ENCODE data around the gene ID4.

DNA sequence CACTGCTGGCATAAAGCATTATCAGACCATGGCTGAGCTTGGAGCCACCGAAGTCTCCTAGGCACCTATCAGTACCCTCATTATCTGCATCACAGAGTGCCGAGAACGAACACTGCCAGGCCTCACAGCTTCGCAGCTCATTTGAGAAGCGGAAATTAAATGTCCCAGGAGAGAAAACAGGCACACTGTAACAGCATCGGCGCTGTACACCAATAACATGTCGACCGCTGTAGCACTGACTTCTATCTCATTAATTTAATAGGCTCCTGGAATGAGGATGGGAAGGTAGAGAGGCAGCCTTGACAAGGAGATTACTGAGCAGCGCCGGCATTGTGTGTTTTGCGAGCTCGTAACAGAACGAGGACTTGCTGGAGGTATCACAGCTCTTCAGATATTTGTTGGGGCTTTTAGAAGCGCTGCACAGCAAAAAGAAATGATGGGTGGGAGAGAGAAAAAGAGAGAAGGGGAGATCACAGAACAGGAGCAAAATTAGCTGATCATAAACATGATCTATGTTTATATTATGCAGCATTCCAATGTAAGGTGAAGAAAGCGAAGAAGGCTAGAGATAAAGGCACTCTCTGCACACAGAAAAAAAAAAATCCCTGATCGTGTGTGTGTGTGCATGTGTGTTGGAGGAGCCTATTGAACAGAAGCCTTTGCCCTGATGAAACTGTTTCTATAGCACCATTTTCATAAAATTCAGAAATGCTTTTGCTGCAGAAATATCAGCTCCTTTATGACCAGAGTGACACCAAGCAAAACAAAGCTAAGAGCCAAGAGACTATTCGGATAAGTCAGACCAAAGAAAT is 29.2 kb downstream of the ID4 start:
- TF ChIP-seq, protein P1, sequence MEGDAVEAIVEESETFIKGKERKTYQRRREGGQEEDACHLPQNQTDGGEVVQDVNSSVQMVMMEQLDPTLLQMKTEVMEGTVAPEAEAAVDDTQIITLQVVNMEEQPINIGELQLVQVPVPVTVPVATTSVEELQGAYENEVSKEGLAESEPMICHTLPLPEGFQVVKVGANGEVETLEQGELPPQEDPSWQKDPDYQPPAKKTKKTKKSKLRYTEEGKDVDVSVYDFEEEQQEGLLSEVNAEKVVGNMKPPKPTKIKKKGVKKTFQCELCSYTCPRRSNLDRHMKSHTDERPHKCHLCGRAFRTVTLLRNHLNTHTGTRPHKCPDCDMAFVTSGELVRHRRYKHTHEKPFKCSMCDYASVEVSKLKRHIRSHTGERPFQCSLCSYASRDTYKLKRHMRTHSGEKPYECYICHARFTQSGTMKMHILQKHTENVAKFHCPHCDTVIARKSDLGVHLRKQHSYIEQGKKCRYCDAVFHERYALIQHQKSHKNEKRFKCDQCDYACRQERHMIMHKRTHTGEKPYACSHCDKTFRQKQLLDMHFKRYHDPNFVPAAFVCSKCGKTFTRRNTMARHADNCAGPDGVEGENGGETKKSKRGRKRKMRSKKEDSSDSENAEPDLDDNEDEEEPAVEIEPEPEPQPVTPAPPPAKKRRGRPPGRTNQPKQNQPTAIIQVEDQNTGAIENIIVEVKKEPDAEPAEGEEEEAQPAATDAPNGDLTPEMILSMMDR (conservative IDR thresholded peaks at IDR 0.05; ENCODE audit: low read length), result no peak
- TF ChIP-seq EZH2phosphoT487 (IDR thresholded peaks at IDR 0.05; ENCODE audit: borderline replicate concordance, low read depth, low read length), result no peak
